ENCODE data around the gene PHAX. TPM values are rescaled to one million over a fixed set of nuclear protein-coding genes. Genes with fewer than 3 reads are reported as not detected.
A peak's percentile ranks its signal among the peaks of the same experiment; 100 is the strongest.
"Not testable (repeated sequence)": the region's sequence is repeated elsewhere in the genome, so short reads cannot be mapped to it uniquely, and the experiment has no call there.

The PHAX gene
- polyA plus RNA-seq, 1 donor = 30.9 TPM

- H3K9me3 ChIP-seq (ENCODE audit: control insufficient read depth, low read depth, low read length); H3K27me3 ChIP-seq (ENCODE audit: control insufficient read depth, insufficient read depth, low read length); DNase-seq; H3K4me1 ChIP-seq (ENCODE audit: control insufficient read depth, insufficient read depth, low read length): not testable (repeated sequence)
- WGBS (ENCODE audit: insufficient coverage, low lambda C conversion rate) = no CpG with 5 or more reads among the region's 15 CpGs
- peak overlapping the region; percentile 89 for H3K4me3 ChIP-seq (ENCODE audit: low read length)
- H3K36me3 ChIP-seq (ENCODE audit: control insufficient read depth, insufficient read depth, low read length) = peaks cover 13% of the 10 kb centered on the region
- peak overlapping the region; percentile 64 for H3K27ac ChIP-seq (ENCODE audit: low read length)
These were observed 646 bp upstream of the PHAX start for GRCh38 chr5:126599971-126600630.

GRCh38 chr5:126603402-126603991, 2.8 kb downstream of the PHAX start:
- Histone ChIP-seq H3K27me3 (ENCODE audit: control insufficient read depth, insufficient read depth, low read length) (no peaks in the 10 kb centered on the region), H3K27ac (ENCODE audit: low read length) (no peak overlapping the region), H3K4me1 (ENCODE audit: control insufficient read depth, insufficient read depth, low read length) (peaks cover 5% of the 10 kb centered on the region), H3K4me3 (ENCODE audit: low read length) (no peak overlapping the region), H3K36me3 (ENCODE audit: control insufficient read depth, insufficient read depth, low read length) (peaks cover 22% of the 10 kb centered on the region), H3K9me3 (ENCODE audit: control insufficient read depth, low read depth, low read length) (no peaks in the 10 kb centered on the region)
- no peak for DNase-seq
- WGBS (ENCODE audit: insufficient coverage, low lambda C conversion rate) = no CpG with 5 or more reads among the region's 6 CpGs

- no peak for DNase-seq
- H3K27me3 ChIP-seq (ENCODE audit: control insufficient read depth, insufficient read depth, low read length) = no peaks in the 10 kb centered on the region
- no peak overlapping the region for H3K4me3 ChIP-seq (ENCODE audit: low read length)
- peaks cover 34% of the 10 kb centered on the region for H3K36me3 ChIP-seq (ENCODE audit: control insufficient read depth, insufficient read depth, low read length)
- no CpG with 5 or more reads among the region's 5 CpGs for WGBS (ENCODE audit: insufficient coverage, low lambda C conversion rate)
- peaks cover 2% of the 10 kb centered on the region for H3K4me1 ChIP-seq (ENCODE audit: control insufficient read depth, insufficient read depth, low read length)
- H3K27ac ChIP-seq (ENCODE audit: low read length) = no peak overlapping the region
- H3K9me3 ChIP-seq (ENCODE audit: control insufficient read depth, low read depth, low read length) = no peaks in the 10 kb centered on the region
These were observed 4.8 kb downstream of the PHAX start for GRCh38 chr5:126605525-126605924.

GRCh38 chr5:126610160-126610559, 9.4 kb downstream of the PHAX start:
- H3K36me3 ChIP-seq (ENCODE audit: control insufficient read depth, insufficient read depth, low read length) = peaks cover 53% of the 10 kb centered on the region
- no peak overlapping the region for H3K4me3 ChIP-seq (ENCODE audit: low read length)
- H3K27me3 ChIP-seq (ENCODE audit: control insufficient read depth, insufficient read depth, low read length) = no peaks in the 10 kb centered on the region
- no peaks in the 10 kb centered on the region for H3K4me1 ChIP-seq (ENCODE audit: control insufficient read depth, insufficient read depth, low read length)
- no peak for DNase-seq
- no peaks in the 10 kb centered on the region for H3K9me3 ChIP-seq (ENCODE audit: control insufficient read depth, low read depth, low read length)
- WGBS (ENCODE audit: insufficient coverage, low lambda C conversion rate) = 90% methylated on average over 2 of the region's 2 CpGs
- no peak overlapping the region for H3K27ac ChIP-seq (ENCODE audit: low read length)

- WGBS (ENCODE audit: insufficient coverage, low lambda C conversion rate) = 100% methylated on average over 1 of the region's 6 CpGs
- no peaks in the 10 kb centered on the region for H3K4me1 ChIP-seq (ENCODE audit: control insufficient read depth, insufficient read depth, low read length)
- H3K9me3 ChIP-seq (ENCODE audit: control insufficient read depth, low read depth, low read length) = no peaks in the 10 kb centered on the region
- no peak overlapping the region for H3K27ac ChIP-seq (ENCODE audit: low read length)
- H3K36me3 ChIP-seq (ENCODE audit: control insufficient read depth, insufficient read depth, low read length) = peaks cover 52% of the 10 kb centered on the region
- no peak overlapping the region for H3K4me3 ChIP-seq (ENCODE audit: low read length)
- no peaks in the 10 kb centered on the region for H3K27me3 ChIP-seq (ENCODE audit: control insufficient read depth, insufficient read depth, low read length)
- DNase-seq = no peak
These were observed 9.9 kb downstream of the PHAX start for GRCh38 chr5:126610616-126611015.

- Histone ChIP-seq H3K27me3 (ENCODE audit: control insufficient read depth, insufficient read depth, low read length) (no peaks in the 10 kb centered on the region), H3K27ac (ENCODE audit: low read length) (no peak overlapping the region), H3K4me1 (ENCODE audit: control insufficient read depth, insufficient read depth, low read length) (no peaks in the 10 kb centered on the region), H3K9me3 (ENCODE audit: control insufficient read depth, low read depth, low read length) (no peaks in the 10 kb centered on the region), H3K4me3 (ENCODE audit: low read length) (no peak overlapping the region), H3K36me3 (ENCODE audit: control insufficient read depth, insufficient read depth, low read length) (peaks cover 61% of the 10 kb centered on the region)
- DNase-seq = no peak
- 98% methylated on average over 5 of the region's 7 CpGs for WGBS (ENCODE audit: insufficient coverage, low lambda C conversion rate)
These were observed 13.3 kb downstream of the PHAX start for GRCh38 chr5:126613941-126614592.

- H3K4me3 ChIP-seq (ENCODE audit: low read length) = no peak overlapping the region
- H3K36me3 ChIP-seq (ENCODE audit: control insufficient read depth, insufficient read depth, low read length) = peaks cover 57% of the 10 kb centered on the region
- 95% methylated on average over 3 of the region's 4 CpGs for WGBS (ENCODE audit: insufficient coverage, low lambda C conversion rate)
- no peak overlapping the region for H3K27ac ChIP-seq (ENCODE audit: low read length)
- DNase-seq = no peak
- H3K4me1 ChIP-seq (ENCODE audit: control insufficient read depth, insufficient read depth, low read length) = no peaks in the 10 kb centered on the region
- no peaks in the 10 kb centered on the region for H3K9me3 ChIP-seq (ENCODE audit: control insufficient read depth, low read depth, low read length)
- no peaks in the 10 kb centered on the region for H3K27me3 ChIP-seq (ENCODE audit: control insufficient read depth, insufficient read depth, low read length)
These were observed 14.5 kb downstream of the PHAX start for GRCh38 chr5:126615286-126615685.

GRCh38 chr5:126617603-126618002, 16.9 kb downstream of the PHAX start:
- not testable (repeated sequence) for H3K4me3 ChIP-seq (ENCODE audit: low read length); DNase-seq; H3K9me3 ChIP-seq (ENCODE audit: control insufficient read depth, low read depth, low read length); H3K4me1 ChIP-seq (ENCODE audit: control insufficient read depth, insufficient read depth, low read length); H3K27ac ChIP-seq (ENCODE audit: low read length); H3K27me3 ChIP-seq (ENCODE audit: control insufficient read depth, insufficient read depth, low read length)
- WGBS (ENCODE audit: insufficient coverage, low lambda C conversion rate) = no CpG with 5 or more reads among the region's 8 CpGs
- H3K36me3 ChIP-seq (ENCODE audit: control insufficient read depth, insufficient read depth, low read length) = peaks cover 49% of the 10 kb centered on the region

- Histone ChIP-seq H3K9me3 (ENCODE audit: control insufficient read depth, low read depth, low read length) (no peaks in the 10 kb centered on the region), H3K4me3 (ENCODE audit: low read length) (no peak overlapping the region), H3K36me3 (ENCODE audit: control insufficient read depth, insufficient read depth, low read length) (peaks cover 43% of the 10 kb centered on the region), H3K27ac (ENCODE audit: low read length) (no peak overlapping the region), H3K4me1 (ENCODE audit: control insufficient read depth, insufficient read depth, low read length) (no peaks in the 10 kb centered on the region), H3K27me3 (ENCODE audit: control insufficient read depth, insufficient read depth, low read length) (no peaks in the 10 kb centered on the region)
- no peak for DNase-seq
- WGBS (ENCODE audit: insufficient coverage, low lambda C conversion rate) = 80% methylated on average over 1 of the region's 2 CpGs
These were observed 19.0 kb downstream of the PHAX start for GRCh38 chr5:126619781-126620180.

- Histone ChIP-seq H3K36me3 (ENCODE audit: control insufficient read depth, insufficient read depth, low read length) (peaks cover 32% of the 10 kb centered on the region), H3K27ac (ENCODE audit: low read length) (no peak overlapping the region), H3K9me3 (ENCODE audit: control insufficient read depth, low read depth, low read length) (no peaks in the 10 kb centered on the region), H3K4me1 (ENCODE audit: control insufficient read depth, insufficient read depth, low read length) (no peaks in the 10 kb centered on the region), H3K4me3 (ENCODE audit: low read length) (no peak overlapping the region), H3K27me3 (ENCODE audit: control insufficient read depth, insufficient read depth, low read length) (no peaks in the 10 kb centered on the region)
- no peak for DNase-seq
- WGBS (ENCODE audit: insufficient coverage, low lambda C conversion rate) = 93% methylated on average over 3 of the region's 4 CpGs
These were observed 23.8 kb downstream of the PHAX start for GRCh38 chr5:126624534-126624933.

Data from large intestine (tissue), 3 donors.